Subcutaneous adipose tissue (tissue), 4 donors: ENCODE data around the gene NAA10. TPM values are rescaled to one million over a fixed set of nuclear protein-coding genes. Genes with fewer than 3 reads are reported as not detected.

Experiments used
- total RNA-seq, 4 donors: library from RNA; depleted of rRNA; stranded (reverse); fragments of >200 nt; gene quantifications; one replicate each; pipeline ENCODE4 v1.1.0, GENCODE V29; 2016
- TF ChIP-seq, protein P1 (sequence below): fragments of 450-650 bp; IDR thresholded peaks from one replicate; pipeline ENCODE4 v1.5.1; 2016; ENCODE audit warnings: low read depth, mild to moderate bottlenecking, control low read depth, antibody characterized with exemption, moderate library complexity

NAA10 gene
- total RNA-seq, 4 donors from 2014 or later, result 69.4 to 87.8 (median 76.5) TPM

- TF ChIP-seq, protein P1, sequence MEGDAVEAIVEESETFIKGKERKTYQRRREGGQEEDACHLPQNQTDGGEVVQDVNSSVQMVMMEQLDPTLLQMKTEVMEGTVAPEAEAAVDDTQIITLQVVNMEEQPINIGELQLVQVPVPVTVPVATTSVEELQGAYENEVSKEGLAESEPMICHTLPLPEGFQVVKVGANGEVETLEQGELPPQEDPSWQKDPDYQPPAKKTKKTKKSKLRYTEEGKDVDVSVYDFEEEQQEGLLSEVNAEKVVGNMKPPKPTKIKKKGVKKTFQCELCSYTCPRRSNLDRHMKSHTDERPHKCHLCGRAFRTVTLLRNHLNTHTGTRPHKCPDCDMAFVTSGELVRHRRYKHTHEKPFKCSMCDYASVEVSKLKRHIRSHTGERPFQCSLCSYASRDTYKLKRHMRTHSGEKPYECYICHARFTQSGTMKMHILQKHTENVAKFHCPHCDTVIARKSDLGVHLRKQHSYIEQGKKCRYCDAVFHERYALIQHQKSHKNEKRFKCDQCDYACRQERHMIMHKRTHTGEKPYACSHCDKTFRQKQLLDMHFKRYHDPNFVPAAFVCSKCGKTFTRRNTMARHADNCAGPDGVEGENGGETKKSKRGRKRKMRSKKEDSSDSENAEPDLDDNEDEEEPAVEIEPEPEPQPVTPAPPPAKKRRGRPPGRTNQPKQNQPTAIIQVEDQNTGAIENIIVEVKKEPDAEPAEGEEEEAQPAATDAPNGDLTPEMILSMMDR, result no peak
Measured at GRCh38 chrX:153909980-153910360, 24.9 kb downstream of the NAA10 start.

- TF ChIP-seq, protein P1, result no peak
Measured at GRCh38 chrX:153909024-153909979, 25.5 kb downstream of the NAA10 start.

GRCh38 chrX:153908219-153908860, 26.5 kb downstream of the NAA10 start:
- TF ChIP-seq, protein P1, result no peak

GRCh38 chrX:153907456-153907855, 27.4 kb downstream of the NAA10 start:
- TF ChIP-seq, protein P1, result no peak

DNA sequence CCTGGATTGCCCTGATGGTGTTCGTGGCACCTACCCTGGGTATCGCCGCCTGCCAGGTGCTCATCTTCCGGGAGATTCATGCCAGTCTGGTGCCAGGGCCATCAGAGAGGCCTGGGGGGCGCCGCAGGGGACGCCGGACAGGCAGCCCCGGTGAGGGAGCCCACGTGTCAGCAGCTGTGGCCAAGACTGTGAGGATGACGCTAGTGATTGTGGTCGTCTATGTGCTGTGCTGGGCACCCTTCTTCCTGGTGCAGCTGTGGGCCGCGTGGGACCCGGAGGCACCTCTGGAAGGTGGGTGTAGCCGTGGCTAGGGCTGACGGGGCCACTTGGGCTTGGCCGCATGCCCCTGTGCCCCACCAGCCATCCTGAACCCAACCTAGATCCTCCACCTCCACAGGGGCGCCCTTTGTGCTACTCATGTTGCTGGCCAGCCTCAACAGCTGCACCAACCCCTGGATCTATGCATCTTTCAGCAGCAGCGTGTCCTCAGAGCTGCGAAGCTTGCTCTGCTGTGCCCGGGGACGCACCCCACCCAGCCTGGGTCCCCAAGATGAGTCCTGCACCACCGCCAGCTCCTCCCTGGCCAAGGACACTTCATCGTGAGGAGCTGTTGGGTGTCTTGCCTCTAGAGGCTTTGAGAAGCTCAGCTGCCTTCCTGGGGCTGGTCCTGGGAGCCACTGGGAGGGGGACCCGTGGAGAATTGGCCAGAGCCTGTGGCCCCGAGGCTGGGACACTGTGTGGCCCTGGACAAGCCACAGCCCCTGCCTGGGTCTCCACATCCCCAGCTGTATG, 28.5 kb downstream of the NAA10 start:
- TF ChIP-seq, protein P1, result no peak

- TF ChIP-seq, protein P1, result no peak
Measured at GRCh38 chrX:153905481-153906095, 29.2 kb downstream of the NAA10 start.
